Tibial artery (tissue), 4 donors: ENCODE data around the gene PAK4.

Source experiments
- DNase-seq, 2 donors: peaks; one replicate each; pipeline ENCODE4 v3.0.0-alpha.2; 2019
- H3K27ac ChIP-seq, 2 donors: fragments of 200-600 bp; sonication (generic) in 1 of 2; 1 replicate in 1 of 2; 2 replicates in 1 of 2; pipeline ENCODE4 v1.5.1; 2018 to 2019; ENCODE audit warnings: mild to moderate bottlenecking in 1 of 2
- H3K27me3 ChIP-seq, 2 donors: fragments of 200-600 bp; sonication (generic) in 1 of 2; one replicate each; pipeline versions ENCODE4 v1.5.1 to v1.6.0; 2016 to 2019
- H3K36me3 ChIP-seq, 3 donors: fragments of 200-600 bp; sonication (generic) in 2 of 3; one replicate each; pipeline ENCODE4 v1.5.1; 2016 to 2019; ENCODE audit warnings: mild to moderate bottlenecking in 2 of 3
- H3K4me1 ChIP-seq, 4 donors: fragments of 200-600 bp; sonication (generic) in 2 of 4; 1 replicate in 3 of 4; 2 replicates in 1 of 4; pipeline ENCODE4 v1.5.1; 2016 to 2019
- H3K4me3 ChIP-seq, 2 donors: fragments of 200-600 bp; sonication (generic) in 1 of 2; 1 replicate in 1 of 2; 2 replicates in 1 of 2; pipeline ENCODE4 v1.5.1; 2018 to 2019; ENCODE audit warnings: mild to moderate bottlenecking in 2 of 2
- H3K9me3 ChIP-seq, 3 donors: fragments of 200-600 bp; sonication (generic) in 1 of 3; one replicate each; pipeline ENCODE4 v1.5.1; 2016 to 2019
- intact Hi-C: fragments of 100-400 bp; cut with DNase I; formaldehyde crosslinking; loops from one replicate; pipeline ENCODE4 v1.15.0; 2023; ENCODE audit warnings: low total_unique reads
- TF ChIP-seq, protein P1 (sequence below), 2 experiments: fragments of 200-600 bp in 1 of 2; fragments of 450-650 bp in 1 of 2; IDR thresholded peaks; one replicate each; pipeline ENCODE4 v1.5.1; 2017 to 2019; ENCODE audit warnings: antibody characterized with exemption in 2 of 2, mild to moderate bottlenecking in 1 of 2, moderate library complexity in 1 of 2

The PAK4 gene

DNA sequence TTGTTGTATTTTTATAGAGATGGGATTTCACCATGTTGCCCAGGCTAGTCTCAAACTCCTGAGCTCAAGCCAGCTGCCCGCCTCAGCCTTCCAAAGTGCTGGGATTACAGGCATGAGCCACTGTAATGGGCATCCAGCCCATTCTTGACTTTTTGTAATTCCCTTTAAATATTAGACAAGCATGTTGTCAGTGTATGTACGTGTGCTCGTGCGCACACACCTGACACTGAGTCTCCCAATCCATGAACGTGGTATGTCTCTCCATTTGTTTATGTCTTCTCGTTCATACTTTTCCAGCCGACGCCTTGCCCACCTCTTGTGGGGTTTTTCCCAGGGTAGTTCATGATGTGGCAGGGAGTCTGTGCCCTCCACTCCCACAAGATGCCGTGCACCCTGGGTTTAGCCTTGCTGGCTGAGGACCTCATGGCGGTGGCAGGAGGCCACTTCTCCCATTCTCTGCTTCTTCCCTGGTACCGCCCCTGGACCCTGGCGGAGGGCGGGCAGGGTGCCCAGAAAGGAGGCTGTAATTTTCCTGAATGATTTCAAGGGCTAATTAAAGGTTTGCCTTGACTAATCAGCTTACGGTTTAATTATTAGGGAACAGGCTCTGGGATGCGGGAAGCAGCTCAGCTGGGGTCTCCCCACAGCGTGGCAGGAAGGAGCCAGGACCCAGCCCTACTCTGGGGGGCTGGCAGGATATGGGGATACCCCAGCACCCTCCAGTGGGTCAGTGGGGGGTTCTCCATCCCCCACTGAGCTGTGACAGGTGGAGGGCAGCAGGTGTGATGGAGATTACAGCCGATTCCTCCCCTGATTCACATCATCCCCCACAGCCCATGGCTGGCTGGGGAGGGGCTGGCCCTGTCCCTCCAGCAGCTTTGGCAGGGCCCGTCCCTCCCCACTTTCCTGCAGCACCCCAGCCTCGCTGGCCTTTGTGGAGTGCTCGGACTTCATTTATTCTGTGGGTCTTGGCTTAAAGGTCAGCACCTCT lies 12.9 kb downstream of the PAK4 start:
- Histone ChIP-seq H3K27me3 (no peaks in the 10 kb centered on the region), H3K36me3 (no peaks in the 10 kb centered on the region), H3K4me3 (no peak overlapping the region), H3K9me3 (no peaks in the 10 kb centered on the region), H3K4me1 (peaks cover 0 to 46% (median 11%) of the 10 kb centered on the region in 4 donors), H3K27ac (no peak overlapping the region)
- intact Hi-C loops, result no loop called here
- DNase-seq, result no peak
- TF ChIP-seq, protein P1, sequence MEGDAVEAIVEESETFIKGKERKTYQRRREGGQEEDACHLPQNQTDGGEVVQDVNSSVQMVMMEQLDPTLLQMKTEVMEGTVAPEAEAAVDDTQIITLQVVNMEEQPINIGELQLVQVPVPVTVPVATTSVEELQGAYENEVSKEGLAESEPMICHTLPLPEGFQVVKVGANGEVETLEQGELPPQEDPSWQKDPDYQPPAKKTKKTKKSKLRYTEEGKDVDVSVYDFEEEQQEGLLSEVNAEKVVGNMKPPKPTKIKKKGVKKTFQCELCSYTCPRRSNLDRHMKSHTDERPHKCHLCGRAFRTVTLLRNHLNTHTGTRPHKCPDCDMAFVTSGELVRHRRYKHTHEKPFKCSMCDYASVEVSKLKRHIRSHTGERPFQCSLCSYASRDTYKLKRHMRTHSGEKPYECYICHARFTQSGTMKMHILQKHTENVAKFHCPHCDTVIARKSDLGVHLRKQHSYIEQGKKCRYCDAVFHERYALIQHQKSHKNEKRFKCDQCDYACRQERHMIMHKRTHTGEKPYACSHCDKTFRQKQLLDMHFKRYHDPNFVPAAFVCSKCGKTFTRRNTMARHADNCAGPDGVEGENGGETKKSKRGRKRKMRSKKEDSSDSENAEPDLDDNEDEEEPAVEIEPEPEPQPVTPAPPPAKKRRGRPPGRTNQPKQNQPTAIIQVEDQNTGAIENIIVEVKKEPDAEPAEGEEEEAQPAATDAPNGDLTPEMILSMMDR (IDR thresholded peaks at IDR 0.05), result no peak

DNA sequence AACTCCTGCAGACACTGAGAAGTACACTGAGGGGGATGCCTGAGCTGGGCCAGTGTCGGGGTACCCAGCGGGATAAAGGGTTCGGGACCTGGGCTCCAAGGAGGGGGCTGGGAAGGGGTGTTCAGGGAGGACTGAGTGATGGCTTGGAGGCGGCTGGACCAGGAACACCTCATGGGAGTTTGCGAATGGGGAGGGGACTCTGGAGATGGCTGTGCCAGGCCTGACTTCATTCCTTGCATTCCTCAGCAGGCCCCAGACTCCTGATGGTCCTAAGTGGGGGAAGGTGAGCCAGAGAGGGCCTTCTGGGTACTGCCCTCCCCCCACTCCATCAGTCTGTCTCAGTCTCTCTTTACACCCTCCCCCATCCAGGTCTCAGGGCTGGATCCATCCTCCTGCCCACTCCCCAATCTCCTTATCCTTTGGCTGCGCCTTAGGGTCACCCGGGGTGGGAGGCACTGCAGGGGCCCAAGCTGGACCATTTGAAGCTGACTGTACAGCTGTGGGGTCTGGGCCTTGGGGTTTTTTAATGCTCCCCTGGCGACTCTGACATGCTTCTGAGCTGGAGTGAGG lies 13.8 kb downstream of the PAK4 start:
- Histone ChIP-seq H3K27me3 (no peaks in the 10 kb centered on the region), H3K4me3 (no peak overlapping the region), H3K36me3 (no peaks in the 10 kb centered on the region), H3K9me3 (no peaks in the 10 kb centered on the region), H3K4me1 (peaks cover 0 to 46% (median 13%) of the 10 kb centered on the region in 4 donors), H3K27ac (no peak overlapping the region)
- TF ChIP-seq, protein P1 (IDR thresholded peaks at IDR 0.05), result no peak
- intact Hi-C loops, result no loop called here
- no peak for DNase-seq

DNA sequence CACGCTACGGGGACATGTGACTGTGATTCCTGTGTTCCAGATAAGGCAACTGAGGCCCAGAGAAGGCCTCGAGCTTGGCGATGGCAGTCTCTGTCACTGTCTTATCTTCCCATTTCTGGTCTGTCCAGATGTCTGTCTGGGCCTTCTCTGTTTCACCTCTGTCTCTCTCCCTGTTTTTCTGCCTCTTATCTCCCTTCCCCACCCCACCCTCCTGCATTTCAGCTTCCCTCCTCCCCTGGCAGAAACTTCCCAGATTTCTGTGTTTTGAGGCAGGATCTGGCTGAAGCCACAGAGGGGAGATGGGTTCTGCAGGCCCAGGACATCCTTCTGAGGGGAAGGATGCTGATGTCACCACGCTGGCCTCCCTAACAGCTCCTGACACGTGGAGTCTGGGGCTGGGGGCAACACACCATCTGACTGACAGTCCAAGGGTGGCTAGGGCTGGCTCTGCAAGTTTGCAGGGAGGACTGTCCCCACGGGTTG lies 14.4 kb downstream of the PAK4 start:
- no peak overlapping the region for H3K27ac ChIP-seq
- no peak overlapping the region for H3K4me3 ChIP-seq

DNA sequence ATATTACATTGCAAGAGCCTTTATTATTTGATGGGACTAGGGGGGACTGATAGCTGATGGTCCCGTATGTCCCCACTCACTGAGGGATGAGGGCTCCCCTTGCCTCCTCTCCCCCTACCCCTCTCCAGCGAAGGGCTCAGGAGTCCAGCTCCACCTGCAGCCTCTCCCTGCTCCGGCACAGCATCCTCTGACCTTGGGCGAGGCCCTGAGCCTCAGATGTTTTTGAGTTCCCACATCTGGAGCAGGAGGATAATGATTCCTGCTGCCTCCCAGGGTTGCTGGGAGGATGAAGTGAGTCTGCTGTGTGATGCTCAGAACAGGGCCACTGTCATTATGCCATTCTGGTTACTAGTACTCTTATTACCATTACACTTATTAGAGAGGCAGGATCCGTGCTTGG lies 15.0 kb downstream of the PAK4 start:
- no peaks in the 10 kb centered on the region for H3K36me3 ChIP-seq
- TF ChIP-seq, protein P1 (IDR thresholded peaks at IDR 0.05), result no peak
- H3K9me3 ChIP-seq, result no peaks in the 10 kb centered on the region
- H3K27me3 ChIP-seq, result no peaks in the 10 kb centered on the region
- H3K4me1 ChIP-seq, result peaks cover 0 to 58% (median 19%) of the 10 kb centered on the region in 4 donors
- intact Hi-C loops, result no loop called here
- no peak overlapping the region for H3K4me3 ChIP-seq
- no peak overlapping the region for H3K27ac ChIP-seq
- no peak for DNase-seq

More for the DNA sequence above, 14.4 kb downstream of the PAK4 start:
- Histone ChIP-seq H3K27me3 (no peaks in the 10 kb centered on the region), H3K4me1 (peaks cover 0 to 52% (median 16%) of the 10 kb centered on the region in 4 donors), H3K9me3 (no peaks in the 10 kb centered on the region), H3K36me3 (no peaks in the 10 kb centered on the region)
- intact Hi-C loops, result no loop called here
- TF ChIP-seq, protein P1 (IDR thresholded peaks at IDR 0.05), result no peak
- DNase-seq, result no peak

DNA sequence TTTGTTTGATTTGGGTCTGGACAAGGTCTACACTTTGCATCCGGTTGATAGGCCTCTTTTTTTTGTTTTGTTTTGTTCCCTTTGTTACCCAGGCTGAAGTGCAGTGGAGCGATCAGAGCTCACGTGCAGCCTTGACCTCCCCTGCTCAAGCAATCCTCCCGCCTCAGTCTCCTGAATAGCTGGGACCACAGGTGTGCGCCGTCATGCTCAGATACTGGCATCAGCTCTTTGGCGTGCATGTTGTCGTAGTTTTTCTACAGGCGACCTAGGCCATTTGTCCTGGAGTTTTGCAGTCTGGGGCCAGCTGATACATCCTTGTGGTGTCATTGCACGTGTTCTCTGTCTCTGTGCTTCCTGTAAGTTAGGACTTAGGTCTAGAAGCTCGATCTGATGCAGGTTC lies 16.3 kb downstream of the PAK4 start:
- H3K27ac ChIP-seq, result no peak overlapping the region
- no peaks in the 10 kb centered on the region for H3K27me3 ChIP-seq
- peaks cover 0 to 52% (median 22%) of the 10 kb centered on the region in 4 donors for H3K4me1 ChIP-seq
- H3K9me3 ChIP-seq, result no peaks in the 10 kb centered on the region
- DNase-seq, result no peak
- intact Hi-C loops, result no loop called here
- no peak overlapping the region for H3K4me3 ChIP-seq
- TF ChIP-seq, protein P1 (IDR thresholded peaks at IDR 0.05), result no peak
- no peaks in the 10 kb centered on the region for H3K36me3 ChIP-seq
